Loucy (cell line): ENCODE measurements around the gene GMPPA.

Experiments
- EZH2phosphoT487 ChIP-seq: fragments of 200-600 bp; IDR thresholded peaks from 2 replicates; pipeline ENCODE4 v1.6.1; 2018; ENCODE audit warnings: antibody characterized with exemption, mild to moderate bottlenecking, moderate library complexity, borderline replicate concordance
- TF ChIP-seq, protein P1 (sequence below): fragments of 200-600 bp; sonication (generic); conservative IDR thresholded peaks from 2 replicates; pipeline ENCODE4 v1.5.1; 2014; ENCODE audit warnings: mild to moderate bottlenecking, antibody characterized with exemption, low read length

DNA sequence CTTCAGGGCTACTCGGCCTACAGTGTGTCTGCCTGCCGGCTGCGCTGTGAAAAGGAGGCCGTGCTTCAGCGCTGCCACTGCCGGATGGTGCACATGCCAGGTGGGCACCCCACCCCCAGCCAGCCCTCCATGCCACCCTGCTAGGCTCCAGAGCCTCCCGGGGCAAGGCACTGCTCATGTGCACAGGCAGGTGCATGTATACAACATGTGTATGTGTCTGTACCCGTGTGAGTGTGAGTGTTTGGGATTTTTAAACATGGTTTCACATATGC lies 33.6 kb downstream of the GMPPA start:
- no peak for TF ChIP-seq EZH2phosphoT487
- TF ChIP-seq, protein P1, sequence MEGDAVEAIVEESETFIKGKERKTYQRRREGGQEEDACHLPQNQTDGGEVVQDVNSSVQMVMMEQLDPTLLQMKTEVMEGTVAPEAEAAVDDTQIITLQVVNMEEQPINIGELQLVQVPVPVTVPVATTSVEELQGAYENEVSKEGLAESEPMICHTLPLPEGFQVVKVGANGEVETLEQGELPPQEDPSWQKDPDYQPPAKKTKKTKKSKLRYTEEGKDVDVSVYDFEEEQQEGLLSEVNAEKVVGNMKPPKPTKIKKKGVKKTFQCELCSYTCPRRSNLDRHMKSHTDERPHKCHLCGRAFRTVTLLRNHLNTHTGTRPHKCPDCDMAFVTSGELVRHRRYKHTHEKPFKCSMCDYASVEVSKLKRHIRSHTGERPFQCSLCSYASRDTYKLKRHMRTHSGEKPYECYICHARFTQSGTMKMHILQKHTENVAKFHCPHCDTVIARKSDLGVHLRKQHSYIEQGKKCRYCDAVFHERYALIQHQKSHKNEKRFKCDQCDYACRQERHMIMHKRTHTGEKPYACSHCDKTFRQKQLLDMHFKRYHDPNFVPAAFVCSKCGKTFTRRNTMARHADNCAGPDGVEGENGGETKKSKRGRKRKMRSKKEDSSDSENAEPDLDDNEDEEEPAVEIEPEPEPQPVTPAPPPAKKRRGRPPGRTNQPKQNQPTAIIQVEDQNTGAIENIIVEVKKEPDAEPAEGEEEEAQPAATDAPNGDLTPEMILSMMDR: no peak
